ENCODE data around the gene COX7A2.

- no peak for TF ChIP-seq CTCF (IDR thresholded peaks at IDR 0.05 in 2 of 3, conservative IDR thresholded peaks at IDR 0.05 in 1 of 3; ENCODE audit: control insufficient read depth in 2 of 3, extremely low read depth in 1 of 3, insufficient read depth in 1 of 3, low read depth in 3 of 3, low read length in 3 of 3)
- no peak for TF ChIP-seq USF2 (IDR thresholded peaks at IDR 0.05; ENCODE audit: borderline replicate concordance, low read depth, low read length)
- no peak for TF ChIP-seq ATF2 (IDR thresholded peaks at IDR 0.05; ENCODE audit: low read length)
- TF ChIP-seq, protein P1, sequence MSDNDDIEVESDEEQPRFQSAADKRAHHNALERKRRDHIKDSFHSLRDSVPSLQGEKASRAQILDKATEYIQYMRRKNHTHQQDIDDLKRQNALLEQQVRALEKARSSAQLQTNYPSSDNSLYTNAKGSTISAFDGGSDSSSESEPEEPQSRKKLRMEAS (IDR thresholded peaks at IDR 0.05; ENCODE audit: low read depth, low read length): no peak
- TF ChIP-seq CEBPB (IDR thresholded peaks at IDR 0.05; ENCODE audit: borderline replicate concordance in 1 of 2, low read depth in 2 of 2, low read length in 2 of 2): no peak
- TF ChIP-seq ZNF274 (IDR thresholded peaks at IDR 0.05; ENCODE audit: insufficient read depth, insufficient read length): no peak
- TF ChIP-seq CBX3 (IDR thresholded peaks at IDR 0.05; ENCODE audit: borderline replicate concordance, low read depth): no peak
- no peak for TF ChIP-seq POLR2A (IDR thresholded peaks at IDR 0.05; ENCODE audit: low read depth, low read length)
- TF ChIP-seq HDAC2 (IDR thresholded peaks at IDR 0.05): no peak
- TF ChIP-seq TAF1 (IDR thresholded peaks at IDR 0.05; ENCODE audit: borderline replicate concordance, low read depth, low read length): no peak
- no peak for TF ChIP-seq MYC (IDR thresholded peaks at IDR 0.05; ENCODE audit: insufficient read depth, insufficient read length, insufficient replicate concordance, low read length, severe bottlenecking)
- TF ChIP-seq ZZZ3 (IDR thresholded peaks at IDR 0.05; ENCODE audit: control insufficient read depth, insufficient read length, low read depth): no peak
Measured at GRCh38 chr6:75233092-75233615, 10.4 kb downstream of the COX7A2 start.

Data from GM12878 (cell line).